H9 (cell line): ENCODE data around the gene CWC27. TPM values are rescaled to one million over a fixed set of nuclear protein-coding genes. Genes with fewer than 3 reads are reported as not detected.

Experiments
- DNase-seq: peaks from one replicate; pipeline ENCODE4 v3.0.0-alpha.2; 2017
- H2AFZ ChIP-seq: one replicate; pipeline ENCODE4 v1.6.1; 2013; ENCODE audit warnings: mild to moderate bottlenecking, low read length, control low read depth, moderate library complexity
- H2AK5ac ChIP-seq: 2 replicates; pipeline ENCODE4 v1.6.1; 2013; ENCODE audit warnings: low read length, control low read depth, mixed read lengths; ENCODE audit not compliant: insufficient read length
- H2BK120ac ChIP-seq: one replicate; pipeline ENCODE4 v1.6.1; 2013; ENCODE audit warnings: low read depth, mild to moderate bottlenecking, low read length, control low read depth, inconsistent platforms; ENCODE audit not compliant: poor library complexity, severe bottlenecking
- H2BK12ac ChIP-seq: 2 replicates; pipeline ENCODE4 v1.6.1; 2013; ENCODE audit warnings: low read length, control low read depth, mixed read lengths, low read depth; ENCODE audit not compliant: insufficient read length
- H2BK15ac ChIP-seq: 2 replicates; pipeline ENCODE4 v1.6.1; 2013; ENCODE audit warnings: low read depth, low read length, control low read depth
- H2BK20ac ChIP-seq: one replicate; pipeline ENCODE4 v1.6.1; 2013; ENCODE audit warnings: low read depth, mild to moderate bottlenecking, low read length, control low read depth, inconsistent platforms; ENCODE audit not compliant: poor library complexity, severe bottlenecking
- H2BK5ac ChIP-seq: 2 replicates; pipeline ENCODE4 v1.6.1; 2013; ENCODE audit warnings: low read length, control low read depth, mixed read lengths; ENCODE audit not compliant: insufficient read length
- H3K14ac ChIP-seq: 2 replicates; pipeline ENCODE4 v1.6.1; 2013; ENCODE audit warnings: low read length, control low read depth; ENCODE audit not compliant: insufficient read depth
- H3K18ac ChIP-seq: 2 replicates; pipeline ENCODE4 v1.6.1; 2013; ENCODE audit warnings: low read depth, mild to moderate bottlenecking, mixed read lengths, low read length, control low read depth; ENCODE audit not compliant: insufficient read length
- H3K23ac ChIP-seq: 2 replicates; pipeline ENCODE4 v1.6.1; 2013; ENCODE audit warnings: low read length, control low read depth, mixed read lengths, low read depth; ENCODE audit not compliant: insufficient read length
- H3K23me2 ChIP-seq: 2 replicates; pipeline ENCODE4 v1.6.1; 2013; ENCODE audit warnings: low read depth, mild to moderate bottlenecking, mixed read lengths, low read length, control low read depth; ENCODE audit not compliant: insufficient read length, poor library complexity, severe bottlenecking
- H3K27ac ChIP-seq: 2 replicates; pipeline ENCODE4 v1.5.1; 2013; ENCODE audit warnings: low read length, control low read depth, mixed read lengths, low read depth; ENCODE audit not compliant: insufficient read length
- H3K27me3 ChIP-seq: 2 replicates; pipeline ENCODE4 v1.6.1; 2013; ENCODE audit warnings: low read length, control low read depth, inconsistent platforms; ENCODE audit not compliant: insufficient read depth
- H3K4ac ChIP-seq: 2 replicates; pipeline ENCODE4 v1.6.1; 2013; ENCODE audit warnings: low read depth, mild to moderate bottlenecking, control low read depth, inconsistent platforms, low read length, moderate library complexity
- H3K4me1 ChIP-seq: 2 replicates; pipeline ENCODE4 v1.6.1; 2013; ENCODE audit warnings: low read length, control low read depth, inconsistent platforms; ENCODE audit not compliant: insufficient read depth
- H3K4me2 ChIP-seq: 2 replicates; pipeline ENCODE4 v1.6.1; 2013; ENCODE audit warnings: low read length, control low read depth, mixed read lengths; ENCODE audit not compliant: insufficient read length, insufficient read depth
- H3K56ac ChIP-seq: 2 replicates; pipeline ENCODE4 v1.6.1; 2013; ENCODE audit warnings: low read depth, mild to moderate bottlenecking, mixed read lengths, low read length, control low read depth; ENCODE audit not compliant: insufficient read length
- H3K79me1 ChIP-seq: 2 replicates; pipeline ENCODE4 v1.6.1; 2013; ENCODE audit warnings: low read depth, mild to moderate bottlenecking, moderate library complexity, low read length, control low read depth, inconsistent platforms; ENCODE audit not compliant: insufficient read depth, poor library complexity, severe bottlenecking
- H3K79me2 ChIP-seq: 2 replicates; pipeline ENCODE4 v1.6.1; 2013; ENCODE audit warnings: low read length, control low read depth, inconsistent platforms; ENCODE audit not compliant: insufficient read depth
- H3K9ac ChIP-seq: 2 replicates; pipeline ENCODE4 v1.6.1; 2013; ENCODE audit warnings: low read length, control low read depth, mixed read lengths; ENCODE audit not compliant: insufficient read length; ENCODE audit errors: extremely low read depth
- H3K9me3 ChIP-seq: one replicate; pipeline ENCODE4 v1.6.1; 2013; ENCODE audit warnings: low read depth, low read length, inconsistent platforms; ENCODE audit not compliant: control insufficient read depth
- H3T11ph ChIP-seq: one replicate; pipeline ENCODE4 v1.6.1; 2013; ENCODE audit warnings: mild to moderate bottlenecking, low read length, control low read depth, inconsistent platforms
- H4K20me1 ChIP-seq: one replicate; pipeline ENCODE4 v1.6.1; 2013; ENCODE audit not compliant: control insufficient read depth, insufficient read length, insufficient read depth
- H4K5ac ChIP-seq: 2 replicates; pipeline ENCODE4 v1.6.1; 2013; ENCODE audit warnings: low read depth, mild to moderate bottlenecking, mixed read lengths, low read length, control low read depth; ENCODE audit not compliant: insufficient read length
- H4K8ac ChIP-seq: replicated peaks from 2 replicates; pipeline ENCODE4 v1.6.1; 2013; ENCODE audit warnings: low read length, control low read depth, mixed read lengths, low read depth; ENCODE audit not compliant: insufficient read length
- H4K91ac ChIP-seq: 2 replicates; pipeline ENCODE4 v1.6.1; 2013; ENCODE audit warnings: low read depth, mild to moderate bottlenecking, moderate library complexity, mixed read lengths, low read length, control low read depth; ENCODE audit not compliant: insufficient read length
- H3K27ac Mint-ChIP-seq, 3 experiments: 2 replicates in 2 of 3; 3 replicates in 1 of 3; pipeline ENCODE4 v1.8.0; 2020 to 2021; ENCODE audit warnings: mixed read lengths in 3 of 3, mild to moderate bottlenecking in 1 of 3, moderate library complexity in 1 of 3
- H3K27me3 Mint-ChIP-seq: 2 replicates; pipeline ENCODE4 v1.8.0; 2021; ENCODE audit warnings: low read depth, mild to moderate bottlenecking, moderate library complexity, mixed read lengths
- H3K36me3 Mint-ChIP-seq, 3 experiments: 2 replicates in 2 of 3; 3 replicates in 1 of 3; pipeline ENCODE4 v1.8.0; 2020 to 2021; ENCODE audit warnings: low read depth in 3 of 3, mixed read lengths in 3 of 3; ENCODE audit not compliant: insufficient read depth in 1 of 3
- H3K4me1 Mint-ChIP-seq, 2 experiments: 2 replicates each; pipeline ENCODE4 v1.8.0; 2020; ENCODE audit warnings: mixed read lengths in 2 of 2
- H3K4me3 Mint-ChIP-seq, 2 experiments: 2 replicates in 1 of 2; 3 replicates in 1 of 2; pipeline ENCODE4 v1.8.0; 2020 to 2021; ENCODE audit warnings: mild to moderate bottlenecking in 2 of 2, mixed read lengths in 2 of 2, moderate library complexity in 1 of 2
- H3K9me3 Mint-ChIP-seq, 2 experiments: 2 replicates in 1 of 2; 3 replicates in 1 of 2; pipeline ENCODE4 v1.8.0; 2020; ENCODE audit warnings: mild to moderate bottlenecking in 2 of 2, mixed read lengths in 2 of 2, moderate library complexity in 1 of 2
- CTCF ChIP-seq: fragments of 200-600 bp; sonication (generic); conservative IDR thresholded peaks from 3 replicates; pipeline ENCODE4 v1.8.0; 2021; ENCODE audit warnings: antibody characterized with exemption, mild to moderate bottlenecking
- WGBS: extraction: QIAGEN DNeasy Blood & Tissue Kit; methylation state at CpG from one replicate; pipeline ENCODE4 v1.1.7; 2013; ENCODE audit warnings: missing lambda C conversion rate, low lambda C conversion rate, mixed read lengths; ENCODE audit not compliant: insufficient read length; ENCODE audit errors: extremely low coverage; 5-methylcytosine and 5-hydroxymethylcytosine counted together
- total RNA-seq: library from RNA; stranded (reverse); gene quantifications from 2 replicates; pipeline ENCODE4 v1.2.1, GENCODE V29; 2021

Gene CWC27
- total RNA-seq, 1 experiment from 2014 or later, result 41.9 TPM

GRCh38 chr5:64969578-64969977, 200.8 kb downstream of the CWC27 start:
- no peak overlapping the region for H3K4ac ChIP-seq
- H3K4me2 ChIP-seq, result no peak overlapping the region
- no peaks in the 10 kb centered on the region for H3K4me1 ChIP-seq
- no peak overlapping the region for H3T11ph ChIP-seq
- no peak overlapping the region for H2BK20ac ChIP-seq
- H3K27ac ChIP-seq, result no peak overlapping the region
- no peak overlapping the region for H2BK15ac ChIP-seq
- Mint-ChIP-seq H3K9me3 (no peaks in the 10 kb centered on the region), H3K27me3 (no peaks in the 10 kb centered on the region), H3K27ac (peak overlapping the region in 2 of 3 experiments; percentile 3 to 19; a peak in 2 of 7 replicates), H3K4me3 (no peak overlapping the region), H3K36me3 (peaks cover 6 to 11% (median 8%) of the 10 kb centered on the region in 3 experiments; a peak in 6 of 7 replicates), H3K4me1 (peaks cover 0 to 3% of the 10 kb centered on the region in 2 experiments; a peak in 1 of 4 replicates)
- no peak overlapping the region for H3K9ac ChIP-seq
- H3K14ac ChIP-seq, result no peak overlapping the region
- no peaks in the 10 kb centered on the region for H3K9me3 ChIP-seq
- no peak overlapping the region for H3K18ac ChIP-seq
- no peak overlapping the region for H2BK120ac ChIP-seq
- no peak overlapping the region for H4K8ac ChIP-seq
- H2AK5ac ChIP-seq, result no peak overlapping the region
- no peak overlapping the region for H4K91ac ChIP-seq
- H4K5ac ChIP-seq, result no peak overlapping the region
- no peak for DNase-seq
- H3K79me1 ChIP-seq, result no peaks in the 10 kb centered on the region
- WGBS, result no CpG with 5 or more reads among the region's 5 CpGs
- H2BK12ac ChIP-seq, result no peak overlapping the region
- H4K20me1 ChIP-seq, result no peaks in the 10 kb centered on the region
- H3K56ac ChIP-seq, result no peak overlapping the region
- H2BK5ac ChIP-seq, result no peak overlapping the region
- H3K27me3 ChIP-seq, result no peaks in the 10 kb centered on the region
- no peaks in the 10 kb centered on the region for H3K79me2 ChIP-seq
- H3K23ac ChIP-seq, result no peak overlapping the region
- H2AFZ ChIP-seq, result no peak overlapping the region
- no peaks in the 10 kb centered on the region for H3K23me2 ChIP-seq
- no peak for TF ChIP-seq CTCF
